Caco-2 (cell line): ENCODE measurements around the gene HIRA. TPM values are rescaled to one million over a fixed set of nuclear protein-coding genes. Genes with fewer than 3 reads are reported as not detected.

Experiments
- BruUV-seq: library from RNA; stranded (reverse); fragments of 400-500 nt; replicated peaks from 2 replicates; lab custom pipeline; 2021; lab: Mats Ljungman, UMichigan
- CTCF ChIA-PET: fragments of 300-600 bp; sonication (Branson Sonifier 250); formaldehyde crosslinking; loops from one replicate; lab custom pipeline; 2022; ENCODE audit warnings: antibody characterized with exemption; lab: Charles Lee
- POLR2A ChIA-PET: fragments of 300-600 bp; sonication (Branson Sonifier 250); formaldehyde crosslinking; loops from one replicate; lab custom pipeline; 2022; ENCODE audit warnings: antibody characterized with exemption; lab: Charles Lee
- DNase-seq, 2 experiments: peaks; one replicate each; pipeline versions ENCODE4 v3.0.0 to v3.0.0-alpha.2; 2020 to 2022
- H3K27me3 ChIP-seq: replicated peaks from 2 replicates; pipeline ENCODE4 v1.6.0; 2011; ENCODE audit warnings: low read length; ENCODE audit not compliant: control insufficient read depth, insufficient read depth
- H3K36me3 ChIP-seq: 2 replicates; pipeline ENCODE4 v1.5.1; 2011; ENCODE audit warnings: low read length; ENCODE audit not compliant: control insufficient read depth, insufficient read depth
- H3K4me1 ChIP-seq: fragments of 250-450 bp; sonication (Bioruptor Pico); 2 replicates; pipeline ENCODE4 v1.5.1; 2020; ENCODE audit warnings: mild to moderate bottlenecking
- H3K4me3 ChIP-seq: 2 replicates; pipeline ENCODE4 v1.5.1; 2011; ENCODE audit warnings: low read depth, mild to moderate bottlenecking, control low read depth, low read length
- H3K9me3 ChIP-seq: fragments of 250-450 bp; sonication (Bioruptor Pico); 2 replicates; pipeline ENCODE4 v1.5.1; 2020; ENCODE audit warnings: mild to moderate bottlenecking, moderate library complexity
- H3K27ac Mint-ChIP-seq: one replicate; pipeline ENCODE4 v1.8.0; 2022; ENCODE audit warnings: mixed read lengths; ENCODE audit not compliant: unreplicated experiment
- H3K27me3 Mint-ChIP-seq: one replicate; pipeline ENCODE4 v1.8.0; 2022; ENCODE audit warnings: mixed read lengths; ENCODE audit not compliant: insufficient read depth, unreplicated experiment
- H3K36me3 Mint-ChIP-seq: one replicate; pipeline ENCODE4 v1.8.0; 2022; ENCODE audit warnings: mild to moderate bottlenecking, mixed read lengths; ENCODE audit not compliant: insufficient read depth, unreplicated experiment
- H3K4me1 Mint-ChIP-seq: one replicate; pipeline ENCODE4 v1.8.0; 2022; ENCODE audit warnings: low read depth, mixed read lengths; ENCODE audit not compliant: unreplicated experiment
- H3K4me3 Mint-ChIP-seq: one replicate; pipeline ENCODE4 v1.8.0; 2022; ENCODE audit warnings: mild to moderate bottlenecking, moderate library complexity, mixed read lengths; ENCODE audit not compliant: unreplicated experiment
- H3K9me3 Mint-ChIP-seq: one replicate; pipeline ENCODE4 v1.8.0; 2022; ENCODE audit warnings: mixed read lengths; ENCODE audit not compliant: unreplicated experiment
- intact Hi-C: fragments of 100-400 bp; cut with micrococcal nuclease; formaldehyde crosslinking; loops from one replicate; pipeline ENCODE4 v1.10.0; 2022; ENCODE audit not compliant: unreplicated experiment
- total RNA-seq: library from RNA; stranded (reverse); gene quantifications from 2 replicates; pipeline ENCODE4 v1.2.3, GENCODE V29; 2022
- TF ChIP-seq, protein P1 (sequence below), 2 experiments: fragments of 200-600 bp in 1 of 2; IDR thresholded peaks; 1 replicate in 1 of 2; 2 replicates in 1 of 2; pipeline versions ENCODE4 v1.5.1 to v1.8.0; 2011 to 2022; ENCODE audit warnings: antibody characterized with exemption in 1 of 2, control low read depth in 1 of 2, inconsistent platforms in 1 of 2, low read depth in 1 of 2, low read length in 1 of 2, mild to moderate bottlenecking in 1 of 2, moderate library complexity in 1 of 2; ENCODE audit not compliant: insufficient read depth in 1 of 2, severe bottlenecking in 1 of 2, unreplicated experiment in 1 of 2

HIRA gene
- total RNA-seq, 1 experiment from 2014 or later: 60.1 TPM

DNA sequence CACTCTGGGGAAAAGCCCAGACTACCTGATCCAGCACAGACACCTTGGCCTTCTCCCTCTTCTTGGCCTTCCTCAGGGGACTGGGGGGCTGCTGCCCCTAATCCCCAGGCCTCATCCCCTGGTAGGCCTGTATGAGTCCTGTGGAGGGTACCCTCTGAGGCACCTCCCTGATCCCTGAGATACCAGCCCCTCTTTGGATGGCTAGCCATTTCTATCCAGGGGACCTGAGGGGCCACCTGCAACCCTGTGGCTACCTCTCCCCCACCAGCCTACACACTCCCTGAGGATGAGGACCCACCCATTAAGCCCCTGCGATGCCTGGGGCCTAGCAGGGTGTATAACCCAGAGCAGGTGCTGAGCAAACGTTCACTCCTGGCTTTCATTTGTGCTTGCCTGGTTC lies 54.6 kb downstream of the HIRA start:
- no peaks in the 10 kb centered on the region for H3K27me3 ChIP-seq
- intact Hi-C loops: no loop called here
- no peaks in the 10 kb centered on the region; the same call in 1 of the 2 replicates for H3K4me1 ChIP-seq
- Mint-ChIP-seq H3K4me1 (no peaks in the 10 kb centered on the region), H3K9me3 (no peaks in the 10 kb centered on the region), H3K27ac (no peak overlapping the region), H3K27me3 (no peaks in the 10 kb centered on the region), H3K4me3 (no peak overlapping the region), H3K36me3 (peaks cover 69% of the 10 kb centered on the region)
- TF ChIP-seq, protein P1, sequence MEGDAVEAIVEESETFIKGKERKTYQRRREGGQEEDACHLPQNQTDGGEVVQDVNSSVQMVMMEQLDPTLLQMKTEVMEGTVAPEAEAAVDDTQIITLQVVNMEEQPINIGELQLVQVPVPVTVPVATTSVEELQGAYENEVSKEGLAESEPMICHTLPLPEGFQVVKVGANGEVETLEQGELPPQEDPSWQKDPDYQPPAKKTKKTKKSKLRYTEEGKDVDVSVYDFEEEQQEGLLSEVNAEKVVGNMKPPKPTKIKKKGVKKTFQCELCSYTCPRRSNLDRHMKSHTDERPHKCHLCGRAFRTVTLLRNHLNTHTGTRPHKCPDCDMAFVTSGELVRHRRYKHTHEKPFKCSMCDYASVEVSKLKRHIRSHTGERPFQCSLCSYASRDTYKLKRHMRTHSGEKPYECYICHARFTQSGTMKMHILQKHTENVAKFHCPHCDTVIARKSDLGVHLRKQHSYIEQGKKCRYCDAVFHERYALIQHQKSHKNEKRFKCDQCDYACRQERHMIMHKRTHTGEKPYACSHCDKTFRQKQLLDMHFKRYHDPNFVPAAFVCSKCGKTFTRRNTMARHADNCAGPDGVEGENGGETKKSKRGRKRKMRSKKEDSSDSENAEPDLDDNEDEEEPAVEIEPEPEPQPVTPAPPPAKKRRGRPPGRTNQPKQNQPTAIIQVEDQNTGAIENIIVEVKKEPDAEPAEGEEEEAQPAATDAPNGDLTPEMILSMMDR (IDR thresholded peaks at IDR 0.05; ENCODE audit: insufficient read depth in 1 of 2, low read depth in 1 of 2, low read length in 1 of 2, severe bottlenecking in 1 of 2, unreplicated experiment in 1 of 2): no peak
- H3K9me3 ChIP-seq: no peaks in the 10 kb centered on the region
- no TSS peak for BruUV-seq
- no peak for DNase-seq
- POLR2A ChIA-PET: no interaction called here
- CTCF ChIA-PET: no interaction called here
- no peak overlapping the region for H3K4me3 ChIP-seq
- peaks cover 4% of the 10 kb centered on the region for H3K36me3 ChIP-seq

DNA sequence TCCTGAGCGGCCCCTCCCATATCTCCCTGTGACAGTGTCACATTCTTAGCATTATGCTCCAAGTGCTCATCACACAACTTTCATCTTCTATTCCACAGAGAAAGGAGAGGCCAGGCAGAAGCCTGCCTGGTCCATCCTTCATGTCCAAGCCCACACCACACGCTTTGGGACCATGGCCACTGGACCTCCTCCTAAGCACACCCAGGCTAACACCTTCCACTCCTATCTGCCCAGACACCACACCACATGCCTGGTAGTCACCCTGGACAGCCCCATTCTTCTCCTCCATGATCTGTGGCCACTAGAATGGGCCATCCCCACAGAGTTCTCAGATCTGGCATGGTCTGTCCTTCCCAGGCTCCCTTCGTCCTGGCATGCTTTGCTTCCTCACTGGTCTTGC lies 55.3 kb downstream of the HIRA start:
- Mint-ChIP-seq H3K27ac (peak overlapping the region; percentile 62), H3K36me3 (peaks cover 69% of the 10 kb centered on the region), H3K9me3 (no peaks in the 10 kb centered on the region), H3K27me3 (no peaks in the 10 kb centered on the region), H3K4me3 (no peak overlapping the region), H3K4me1 (no peaks in the 10 kb centered on the region)
- Histone ChIP-seq H3K4me1 (no peaks in the 10 kb centered on the region; the same call in 1 of the 2 replicates), H3K27me3 (no peaks in the 10 kb centered on the region), H3K36me3 (peaks cover 4% of the 10 kb centered on the region), H3K9me3 (no peaks in the 10 kb centered on the region), H3K4me3 (no peak overlapping the region)
- intact Hi-C loops: no loop called here
- BruUV-seq: no TSS peak
- ChIA-PET CTCF (no interaction called here), POLR2A (no interaction called here)
- no peak for DNase-seq
- TF ChIP-seq, protein P1 (IDR thresholded peaks at IDR 0.05; ENCODE audit: insufficient read depth in 1 of 2, low read depth in 1 of 2, low read length in 1 of 2, severe bottlenecking in 1 of 2, unreplicated experiment in 1 of 2): no peak

DNA sequence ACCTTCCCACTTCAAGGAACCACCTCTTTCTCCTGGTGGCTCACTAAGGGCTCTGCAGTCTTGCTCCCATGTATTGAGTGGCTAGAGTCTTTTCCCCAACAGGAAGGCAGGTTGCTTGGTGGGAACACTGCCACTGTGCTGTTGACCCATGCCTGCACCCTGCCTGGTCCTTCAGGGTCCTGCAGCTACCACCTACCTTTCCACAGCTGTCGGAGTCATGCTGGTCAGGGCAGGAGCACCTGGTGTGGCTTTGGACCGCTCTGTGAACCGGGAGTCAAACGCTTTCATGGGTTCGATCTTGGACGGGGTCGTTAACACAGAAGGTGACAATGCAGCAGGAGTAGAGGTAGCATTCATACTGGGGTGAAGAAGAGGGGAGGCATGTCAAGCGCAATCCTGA lies 56.1 kb downstream of the HIRA start:
- no peak for DNase-seq
- peaks cover 65% of the 10 kb centered on the region for H3K36me3 Mint-ChIP-seq
- Histone ChIP-seq H3K4me1 (no peaks in the 10 kb centered on the region; the same call in 1 of the 2 replicates), H3K27me3 (no peaks in the 10 kb centered on the region), H3K9me3 (no peaks in the 10 kb centered on the region), H3K4me3 (no peak overlapping the region), H3K36me3 (peaks cover 4% of the 10 kb centered on the region)
- intact Hi-C loops: no loop called here
- TF ChIP-seq, protein P1 (IDR thresholded peaks at IDR 0.05; ENCODE audit: insufficient read depth in 1 of 2, low read depth in 1 of 2, low read length in 1 of 2, severe bottlenecking in 1 of 2, unreplicated experiment in 1 of 2): no peak
- BruUV-seq: no TSS peak
- no peaks in the 10 kb centered on the region for H3K9me3 Mint-ChIP-seq
- no peaks in the 10 kb centered on the region for H3K4me1 Mint-ChIP-seq
- H3K4me3 Mint-ChIP-seq: no peak overlapping the region
- POLR2A ChIA-PET: no interaction called here
- no peak overlapping the region for H3K27ac Mint-ChIP-seq
- CTCF ChIA-PET: no interaction called here
- no peaks in the 10 kb centered on the region for H3K27me3 Mint-ChIP-seq
